ENCODE measurements around the gene CSNK1G2.

GRCh38 chr19:1955171-1956121 lies 14.5 kb downstream of the CSNK1G2 start:
- no peak for TF ChIP-seq BHLHE40 (IDR thresholded peaks at IDR 0.05; ENCODE audit: low read depth, low read length)
- TF ChIP-seq, protein P1, sequence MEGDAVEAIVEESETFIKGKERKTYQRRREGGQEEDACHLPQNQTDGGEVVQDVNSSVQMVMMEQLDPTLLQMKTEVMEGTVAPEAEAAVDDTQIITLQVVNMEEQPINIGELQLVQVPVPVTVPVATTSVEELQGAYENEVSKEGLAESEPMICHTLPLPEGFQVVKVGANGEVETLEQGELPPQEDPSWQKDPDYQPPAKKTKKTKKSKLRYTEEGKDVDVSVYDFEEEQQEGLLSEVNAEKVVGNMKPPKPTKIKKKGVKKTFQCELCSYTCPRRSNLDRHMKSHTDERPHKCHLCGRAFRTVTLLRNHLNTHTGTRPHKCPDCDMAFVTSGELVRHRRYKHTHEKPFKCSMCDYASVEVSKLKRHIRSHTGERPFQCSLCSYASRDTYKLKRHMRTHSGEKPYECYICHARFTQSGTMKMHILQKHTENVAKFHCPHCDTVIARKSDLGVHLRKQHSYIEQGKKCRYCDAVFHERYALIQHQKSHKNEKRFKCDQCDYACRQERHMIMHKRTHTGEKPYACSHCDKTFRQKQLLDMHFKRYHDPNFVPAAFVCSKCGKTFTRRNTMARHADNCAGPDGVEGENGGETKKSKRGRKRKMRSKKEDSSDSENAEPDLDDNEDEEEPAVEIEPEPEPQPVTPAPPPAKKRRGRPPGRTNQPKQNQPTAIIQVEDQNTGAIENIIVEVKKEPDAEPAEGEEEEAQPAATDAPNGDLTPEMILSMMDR (IDR thresholded peaks at IDR 0.05), result no peak

Measured in A549 (cell line).